Vagina (tissue), 2 donors: ENCODE data around the gene FIS1.
"Not testable (repeated sequence)": the region's sequence is repeated elsewhere in the genome, so short reads cannot be mapped to it uniquely, and the experiment has no call there.

ENCODE experiments used
- CTCF ChIP-seq, 3 experiments: fragments of 450-650 bp in 2 of 3; fragments of 200-600 bp in 1 of 3; sonication (generic) in 1 of 3; IDR thresholded peaks; one replicate each; pipeline ENCODE4 v1.5.1; 2017 to 2019; ENCODE audit warnings: antibody characterized with exemption in 3 of 3, mild to moderate bottlenecking in 2 of 3, moderate library complexity in 2 of 3
- POLR2A ChIP-seq, 2 donors: fragments of 450-650 bp; IDR thresholded peaks; one replicate each; pipeline ENCODE4 v1.6.1; 2017; ENCODE audit warnings: antibody characterized with exemption in 2 of 2, mild to moderate bottlenecking in 2 of 2, moderate library complexity in 2 of 2
- POLR2AphosphoS5 ChIP-seq, 2 donors: sonication (generic); formaldehyde crosslinking; IDR thresholded peaks; one replicate each; pipeline ENCODE4 v1.9.0; 2017; ENCODE audit warnings: antibody characterized with exemption in 2 of 2, mild to moderate bottlenecking in 2 of 2, low read depth in 1 of 2; ENCODE audit not compliant: insufficient read depth in 1 of 2

DNA sequence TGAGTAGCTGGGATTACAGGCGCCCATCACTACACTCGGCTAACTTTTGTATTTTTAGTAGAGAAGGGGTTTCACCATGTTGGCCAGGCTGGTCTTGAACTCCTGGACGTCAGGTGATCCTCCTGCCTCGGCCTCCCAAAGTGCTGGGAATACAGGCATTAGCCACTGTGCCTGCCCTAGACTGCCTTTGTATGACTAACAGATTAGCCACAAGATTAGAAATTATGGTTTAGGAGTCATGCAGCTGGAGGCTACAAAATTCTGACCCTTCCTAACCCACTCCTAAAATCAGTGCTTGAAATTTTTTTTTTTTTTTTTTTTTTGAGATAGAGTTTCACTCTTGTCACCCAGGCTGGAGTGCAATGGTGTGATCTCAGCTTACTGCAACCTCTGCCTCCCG lies 47.7 kb upstream of the FIS1 start:
- TF ChIP-seq CTCF (IDR thresholded peaks at IDR 0.05); POLR2A (IDR thresholded peaks at IDR 0.05); POLR2AphosphoS5 (IDR thresholded peaks at IDR 0.05; ENCODE audit: insufficient read depth in 1 of 2, low read depth in 1 of 2): not testable (repeated sequence)
